T-helper 22 cell (primary cell): Measurements from ENCODE around the gene EBP.
"Not testable (repeated sequence)": the region's sequence is repeated elsewhere in the genome, so short reads cannot be mapped to it uniquely, and the experiment has no call there.

Experiments
- DNase-seq: peaks from one replicate; pipeline ENCODE4 v3.0.0-alpha.2; 2020; ENCODE audit warnings: low read depth

EBP gene

GRCh38 chrX:48493890-48494364 is 27.7 kb upstream of the EBP start:
- DNase-seq, result no peak

- no peak for DNase-seq
These were observed 24.9 kb upstream of the EBP start for GRCh38 chrX:48496660-48497059.

- no peak for DNase-seq
These were observed 23.7 kb upstream of the EBP start for GRCh38 chrX:48497871-48498270.

- no peak for DNase-seq
These were observed 23.2 kb upstream of the EBP start for GRCh38 chrX:48498374-48498809.

- DNase-seq, result no peak
These were observed 17.3 kb upstream of the EBP start for GRCh38 chrX:48504261-48504660.

GRCh38 chrX:48505481-48505880 is 16.1 kb upstream of the EBP start:
- no peak for DNase-seq

- no peak for DNase-seq
These were observed 14.4 kb upstream of the EBP start for GRCh38 chrX:48507246-48507645.

GRCh38 chrX:48508400-48509244 is 13.0 kb upstream of the EBP start, which contains the start of gene PORCN:
PORCN (plus strand) TSS chrX:48508992; CDS start chrX:48509821, 829 bp downstream.
- peak; percentile 65 for DNase-seq

- DNase-seq, result no peak
These were observed 12.4 kb upstream of the EBP start for GRCh38 chrX:48509245-48509590.

- no peak for DNase-seq
These were observed 12.0 kb upstream of the EBP start for GRCh38 chrX:48509619-48510018.

GRCh38 chrX:48511560-48511959 is 10.0 kb upstream of the EBP start:
- no peak for DNase-seq

- no peak for DNase-seq
These were observed 9.2 kb upstream of the EBP start for GRCh38 chrX:48512371-48512935.

- no peak for DNase-seq
These were observed 7.9 kb upstream of the EBP start for GRCh38 chrX:48513670-48514069.

GRCh38 chrX:48514126-48514806 is 7.3 kb upstream of the EBP start:
- no peak for DNase-seq

- no peak for DNase-seq
These were observed 6.6 kb upstream of the EBP start for GRCh38 chrX:48514868-48515460.

GRCh38 chrX:48515842-48516241 is 5.8 kb upstream of the EBP start:
- no peak for DNase-seq

- no peak for DNase-seq
These were observed 5.3 kb upstream of the EBP start for GRCh38 chrX:48516285-48516684.

GRCh38 chrX:48516987-48517386 is 4.6 kb upstream of the EBP start:
- no peak for DNase-seq

GRCh38 chrX:48519481-48519880 is 2.1 kb upstream of the EBP start:
- not testable (repeated sequence) for DNase-seq

GRCh38 chrX:48520455-48520854 is 1.2 kb upstream of the EBP start:
- DNase-seq, result no peak

- no peak for DNase-seq
These were observed 644 bp upstream of the EBP start for GRCh38 chrX:48520976-48521352.

- DNase-seq, result no peak
These were observed 683 bp downstream of the EBP start for GRCh38 chrX:48522291-48522690.

GRCh38 chrX:48523682-48524081 is 2.1 kb downstream of the EBP start:
- DNase-seq, result no peak
